Left ventricle myocardium inferior (tissue), 1 donor: ENCODE data around the gene RALGDS. TPM values are rescaled to one million over a fixed set of nuclear protein-coding genes. Genes with fewer than 3 reads are reported as not detected.
A peak's percentile ranks its signal among the peaks of the same experiment; 100 is the strongest.

Experiments
- DNase-seq: peaks from one replicate; pipeline ENCODE4 v3.0.0-alpha.2; 2020
- H3K27ac ChIP-seq: fragments of 200-600 bp; replicated peaks from 2 replicates; pipeline ENCODE4 v1.8.0; 2021
- H3K27me3 ChIP-seq: fragments of 200-600 bp; 2 replicates; pipeline ENCODE4 v1.8.0; 2021; ENCODE audit warnings: low read depth
- H3K36me3 ChIP-seq: fragments of 200-600 bp; 2 replicates; pipeline ENCODE4 v1.8.0; 2021
- H3K4me1 ChIP-seq: fragments of 200-600 bp; 2 replicates; pipeline ENCODE4 v1.8.0; 2021
- H3K4me3 ChIP-seq: fragments of 200-600 bp; 2 replicates; pipeline ENCODE4 v1.8.0; 2021; ENCODE audit warnings: mild to moderate bottlenecking, moderate library complexity
- H3K9me3 ChIP-seq: fragments of 200-600 bp; replicated peaks from 2 replicates; pipeline ENCODE4 v1.8.0; 2021
- intact Hi-C: fragments of 100-400 bp; cut with micrococcal nuclease; formaldehyde crosslinking; loops from one replicate; pipeline ENCODE4 v1.11.0; 2022
- total RNA-seq: library from RNA; stranded (reverse); fragmentation: NEBNext Ultra II Directional; extraction: Animal tissue kit (Norgen Biotek cat#: 25700); gene quantifications from one replicate; pipeline ENCODE4 v1.2.1, GENCODE V29; 2021
- TF ChIP-seq, protein P1 (sequence below): fragments of 200-600 bp; IDR thresholded peaks from 2 replicates; pipeline ENCODE4 v1.8.0; 2021; ENCODE audit warnings: antibody characterized with exemption, mild to moderate bottlenecking, borderline replicate concordance
- donor health status: DM: no; HTN: yes; CAD: no; lungs with severe emphysema.

RALGDS gene
- total RNA-seq, 1 donor from 2014 or later: 24.6 TPM

DNA sequence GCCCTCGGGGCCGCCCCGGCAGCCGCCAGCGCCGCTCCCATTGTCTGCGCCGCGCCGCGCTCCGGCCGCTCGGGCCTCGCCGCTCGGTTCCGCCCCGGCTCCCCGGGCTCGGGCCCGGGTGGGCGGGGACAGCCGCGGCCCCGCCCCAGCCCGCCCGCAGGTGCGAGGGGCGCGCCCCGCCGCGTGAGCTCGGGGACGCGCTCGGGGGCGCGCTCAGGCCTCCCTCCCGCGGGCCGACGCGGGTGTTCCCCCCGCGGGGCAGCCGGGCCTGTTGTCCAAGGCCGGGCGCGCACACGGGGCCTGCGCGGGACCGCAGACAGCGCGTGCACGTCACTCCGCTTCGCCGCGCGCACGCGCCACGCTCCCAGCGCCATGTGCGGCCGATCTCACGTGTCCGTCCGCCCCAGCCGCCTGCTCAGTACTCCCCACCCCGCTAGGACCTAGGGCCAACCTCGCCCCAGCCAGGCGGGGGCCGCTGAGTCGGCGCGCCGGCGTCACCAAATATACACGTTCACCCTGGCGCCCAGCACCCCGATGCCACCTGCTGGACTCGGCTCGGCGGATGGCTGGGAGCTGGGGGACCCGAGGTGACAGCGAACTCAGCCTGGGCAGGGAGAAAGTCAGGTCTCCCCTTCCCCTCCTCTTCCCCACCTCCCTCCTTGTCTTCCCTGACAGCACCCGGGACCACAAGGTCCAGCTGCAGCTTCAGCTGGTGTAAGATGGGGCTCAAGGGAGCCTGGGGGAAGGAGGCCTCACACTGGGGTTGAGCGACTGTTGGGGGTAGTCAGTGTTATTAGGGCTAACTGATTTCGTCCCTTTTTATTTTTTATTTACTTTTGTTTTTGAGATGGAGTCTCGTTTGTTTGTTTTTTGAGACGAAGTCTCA lies 28.3 kb upstream of the RALGDS start:
- DNase-seq: peak; percentile 89
- intact Hi-C loops: loop anchor here (10.0 kb wide), 1 partner anchor 115 kb away; the partner anchor contains the start of gene GTF3C5

DNA sequence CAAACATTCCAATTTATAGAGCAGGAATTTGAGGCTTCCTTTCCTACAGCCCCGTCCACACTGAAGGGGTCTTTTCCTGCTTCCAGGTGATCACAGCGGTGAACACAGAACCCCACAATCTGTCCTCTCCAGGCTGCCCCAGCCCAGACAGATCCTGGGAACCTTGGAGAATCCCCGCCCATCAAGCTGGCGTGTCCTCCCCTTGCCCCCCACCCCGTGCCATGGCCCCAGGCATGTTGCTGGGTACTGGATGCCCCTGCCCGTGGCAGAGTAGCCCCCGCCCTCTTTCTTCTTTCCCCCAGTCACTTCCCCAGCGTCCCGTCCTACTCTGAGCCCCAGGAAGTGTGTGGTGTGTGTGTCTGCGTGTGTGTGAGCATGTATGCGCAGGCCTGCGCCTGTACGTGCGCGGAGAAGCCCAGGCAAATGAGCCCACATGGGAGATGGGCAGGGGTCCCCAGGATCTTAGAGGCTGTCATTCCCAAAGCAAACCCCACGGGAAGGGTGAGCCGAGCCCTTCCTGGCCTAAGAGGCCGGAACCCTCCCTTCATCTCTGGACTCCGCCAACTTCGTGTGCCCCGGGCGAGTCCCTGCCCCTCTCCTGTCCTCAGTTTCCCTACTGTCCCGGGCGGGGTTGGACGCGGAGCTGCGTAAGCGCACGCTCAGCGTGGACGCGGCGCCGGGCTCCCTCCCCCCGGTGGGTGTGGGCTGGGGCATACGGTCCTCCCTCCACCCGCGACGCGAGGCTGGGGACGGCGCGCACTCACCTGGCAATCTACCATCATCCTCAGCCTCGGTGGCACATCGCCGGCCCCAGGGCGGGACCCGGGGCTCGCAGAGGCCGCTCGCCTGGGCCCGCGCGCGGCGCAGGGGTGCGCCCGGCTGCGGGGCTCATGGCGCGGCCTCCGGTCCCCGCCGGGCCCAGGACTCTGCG lies 27.4 kb upstream of the RALGDS start:
- H3K36me3 ChIP-seq: no peaks in the 10 kb centered on the region
- TF ChIP-seq, protein P1, sequence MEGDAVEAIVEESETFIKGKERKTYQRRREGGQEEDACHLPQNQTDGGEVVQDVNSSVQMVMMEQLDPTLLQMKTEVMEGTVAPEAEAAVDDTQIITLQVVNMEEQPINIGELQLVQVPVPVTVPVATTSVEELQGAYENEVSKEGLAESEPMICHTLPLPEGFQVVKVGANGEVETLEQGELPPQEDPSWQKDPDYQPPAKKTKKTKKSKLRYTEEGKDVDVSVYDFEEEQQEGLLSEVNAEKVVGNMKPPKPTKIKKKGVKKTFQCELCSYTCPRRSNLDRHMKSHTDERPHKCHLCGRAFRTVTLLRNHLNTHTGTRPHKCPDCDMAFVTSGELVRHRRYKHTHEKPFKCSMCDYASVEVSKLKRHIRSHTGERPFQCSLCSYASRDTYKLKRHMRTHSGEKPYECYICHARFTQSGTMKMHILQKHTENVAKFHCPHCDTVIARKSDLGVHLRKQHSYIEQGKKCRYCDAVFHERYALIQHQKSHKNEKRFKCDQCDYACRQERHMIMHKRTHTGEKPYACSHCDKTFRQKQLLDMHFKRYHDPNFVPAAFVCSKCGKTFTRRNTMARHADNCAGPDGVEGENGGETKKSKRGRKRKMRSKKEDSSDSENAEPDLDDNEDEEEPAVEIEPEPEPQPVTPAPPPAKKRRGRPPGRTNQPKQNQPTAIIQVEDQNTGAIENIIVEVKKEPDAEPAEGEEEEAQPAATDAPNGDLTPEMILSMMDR: no peak
- no peaks in the 10 kb centered on the region for H3K9me3 ChIP-seq
- DNase-seq: peak; percentile 66
- intact Hi-C loops: loop anchor here (10.0 kb wide), 1 partner anchor 114 kb away; the partner anchor contains the start of gene GTF3C5
- peaks cover 52% of the 10 kb centered on the region for H3K4me1 ChIP-seq
- H3K27ac ChIP-seq: peak overlapping the region; percentile 87
- H3K27me3 ChIP-seq: no peaks in the 10 kb centered on the region
- H3K4me3 ChIP-seq: peak overlapping the region; percentile 82

More for the DNA sequence above, 28.3 kb upstream of the RALGDS start:
- Histone ChIP-seq H3K4me3 (peak overlapping the region; percentile 82), H3K36me3 (no peaks in the 10 kb centered on the region), H3K27me3 (no peaks in the 10 kb centered on the region), H3K9me3 (no peaks in the 10 kb centered on the region), H3K27ac (peak overlapping the region; percentile 87), H3K4me1 (peaks cover 42% of the 10 kb centered on the region)
- TF ChIP-seq, protein P1: peak; percentile 47

DNA sequence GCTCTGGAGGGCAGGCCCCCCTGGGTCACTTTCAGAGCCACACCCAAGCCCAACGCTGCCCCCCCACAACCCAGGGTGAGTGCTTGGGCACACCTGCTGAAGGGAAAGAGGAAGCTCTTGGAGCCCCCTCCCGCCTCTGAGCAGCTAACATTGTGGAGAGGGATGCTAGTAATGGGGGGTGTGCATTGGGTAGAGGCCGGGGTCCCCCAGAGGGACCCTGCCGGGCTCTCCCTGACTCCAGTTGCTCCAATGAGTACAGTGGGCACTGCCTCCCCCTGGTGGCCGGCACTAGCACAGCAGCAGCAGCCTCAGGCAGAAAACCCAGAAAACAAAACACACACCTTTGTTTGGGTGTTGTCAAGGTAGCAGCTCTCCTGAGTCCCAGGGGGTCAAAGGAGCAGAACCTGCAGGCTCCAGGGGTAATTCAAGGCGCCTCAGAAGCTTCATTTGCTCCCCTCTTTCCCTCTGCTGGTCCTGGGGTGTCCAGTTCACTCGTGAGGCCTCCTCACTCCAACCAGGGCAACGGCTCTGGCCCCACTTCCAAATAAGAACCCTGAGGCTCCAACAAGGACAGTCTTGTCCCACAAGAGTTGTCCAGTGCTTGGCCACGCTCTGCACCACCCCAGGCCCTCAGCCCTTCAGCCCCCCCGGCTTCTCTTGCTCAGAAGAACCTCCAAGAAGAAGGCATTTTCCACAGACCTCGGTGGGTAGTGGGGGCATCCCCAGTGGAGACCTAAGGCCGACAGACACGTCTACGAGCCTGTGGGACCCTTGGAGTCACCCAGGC lies 26.6 kb upstream of the RALGDS start:
- peak overlapping the region; percentile 82 for H3K4me3 ChIP-seq
- peaks cover 59% of the 10 kb centered on the region for H3K4me1 ChIP-seq
- intact Hi-C loops: loop anchor here (10.0 kb wide), 1 partner anchor 113 kb away; the partner anchor contains the start of gene GTF3C5
- TF ChIP-seq, protein P1: peak; percentile 98
- H3K36me3 ChIP-seq: no peaks in the 10 kb centered on the region
- peak overlapping the region; percentile 87 for H3K27ac ChIP-seq
- no peaks in the 10 kb centered on the region for H3K27me3 ChIP-seq
- DNase-seq: peak; percentile 78
- no peaks in the 10 kb centered on the region for H3K9me3 ChIP-seq

DNA sequence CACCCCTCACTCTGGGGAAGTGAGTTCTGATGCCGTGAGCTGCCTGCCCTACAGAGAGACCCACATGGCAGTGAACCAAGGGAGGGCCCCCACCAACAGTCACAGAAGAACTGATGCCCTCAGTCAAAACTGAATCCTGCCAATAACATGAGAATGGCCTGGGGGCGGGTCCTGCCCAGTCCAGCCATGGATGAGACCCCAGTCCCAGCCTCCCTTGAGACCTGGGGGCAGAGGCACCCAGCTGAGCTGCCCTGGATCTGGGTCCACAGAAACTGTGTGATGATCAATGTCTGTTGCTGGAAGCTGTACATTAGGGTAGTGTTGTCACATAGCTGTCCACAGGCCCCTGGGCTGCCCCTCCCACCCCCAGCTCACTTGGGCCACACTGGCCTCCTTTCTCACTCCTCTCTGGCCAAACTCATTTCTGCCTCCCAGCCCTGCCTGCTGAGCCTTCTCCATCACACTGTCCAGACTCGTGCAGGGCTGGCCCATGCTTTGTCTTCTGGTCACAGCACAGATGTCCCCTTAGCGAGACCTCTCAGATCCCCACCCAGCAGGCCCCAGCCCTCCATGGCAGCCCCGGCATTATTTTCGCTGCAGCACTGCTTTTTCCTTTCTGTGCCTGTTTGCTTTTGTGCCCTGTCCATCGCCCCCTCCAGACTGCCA lies 25.8 kb upstream of the RALGDS start:
- H3K27me3 ChIP-seq: no peaks in the 10 kb centered on the region
- no peak for DNase-seq
- TF ChIP-seq, protein P1: no peak
- no peaks in the 10 kb centered on the region for H3K36me3 ChIP-seq
- H3K4me1 ChIP-seq: peaks cover 62% of the 10 kb centered on the region
- H3K9me3 ChIP-seq: no peaks in the 10 kb centered on the region
- no peak overlapping the region for H3K4me3 ChIP-seq
- H3K27ac ChIP-seq: peak overlapping the region; percentile 87
- intact Hi-C loops: loop anchor here (10.0 kb wide), 1 partner anchor 112 kb away; the partner anchor contains the start of gene GTF3C5
